HepG2 (cell line): ENCODE data around the gene C16orf89. TPM values are rescaled to one million over a fixed set of nuclear protein-coding genes. Genes with fewer than 3 reads are reported as not detected.

ENCODE experiments used
- BCL3 ChIP-seq: sonication (generic); formaldehyde crosslinking; IDR thresholded peaks from 2 replicates; pipeline ENCODE4 v1.5.1; 2020; ENCODE audit warnings: mild to moderate bottlenecking, missing genetic modification reagents, moderate library complexity
- ELF3 ChIP-seq: IDR thresholded peaks from 2 replicates; pipeline ENCODE4 v1.6.1; 2016; ENCODE audit warnings: missing genetic modification reagents, missing compliant biosample characterization
- FOXM1 ChIP-seq: sonication (generic); formaldehyde crosslinking; IDR thresholded peaks from 2 replicates; pipeline ENCODE4 v1.5.0; 2020; ENCODE audit warnings: missing genetic modification reagents
- KLF13 ChIP-seq: sonication (generic); formaldehyde crosslinking; IDR thresholded peaks from 2 replicates; pipeline ENCODE4 v1.4.0; 2020; ENCODE audit warnings: mild to moderate bottlenecking, missing genetic modification reagents
- MED1 ChIP-seq: sonication (generic); formaldehyde crosslinking; IDR thresholded peaks from 2 replicates; pipeline ENCODE4 v1.4.0; 2020; ENCODE audit warnings: missing genetic modification reagents
- MYNN ChIP-seq: sonication (generic); formaldehyde crosslinking; IDR thresholded peaks from 2 replicates; pipeline ENCODE4 v1.4.0; 2020; ENCODE audit warnings: mild to moderate bottlenecking, low read depth, missing genetic modification reagents
- NPAS2 ChIP-seq: sonication (generic); formaldehyde crosslinking; IDR thresholded peaks from 2 replicates; pipeline ENCODE4 v1.8.0; 2022; ENCODE audit warnings: mild to moderate bottlenecking, missing genetic modification reagents, borderline replicate concordance
- PRPF4 ChIP-seq: fragments of 200-400 bp; formaldehyde crosslinking; IDR thresholded peaks from 2 replicates; pipeline ENCODE4 v1.6.1; 2016; ENCODE audit warnings: low read length, low read depth; ENCODE audit not compliant: poor library complexity, severe bottlenecking
- RBM22 ChIP-seq: fragments of 200-400 bp; formaldehyde crosslinking; optimal IDR thresholded peaks from 2 replicates; pipeline ENCODE3; 2017; ENCODE audit warnings: mild to moderate bottlenecking, low read length, moderate library complexity
- SMAD9 ChIP-seq: sonication (generic); formaldehyde crosslinking; IDR thresholded peaks from 2 replicates; pipeline ENCODE4 v1.5.1; 2020; ENCODE audit warnings: mild to moderate bottlenecking, missing genetic modification reagents
- SRY ChIP-seq: sonication (generic); formaldehyde crosslinking; IDR thresholded peaks from 2 replicates; pipeline ENCODE4 v1.8.0; 2022; ENCODE audit warnings: mild to moderate bottlenecking, missing genetic modification reagents
- TRIM24 ChIP-seq: sonication (generic); formaldehyde crosslinking; IDR thresholded peaks from 2 replicates; pipeline ENCODE4 v1.8.0; 2022; ENCODE audit warnings: mild to moderate bottlenecking, missing genetic modification reagents
- ZBTB42 ChIP-seq: sonication (generic); formaldehyde crosslinking; IDR thresholded peaks from 2 replicates; pipeline ENCODE4 v1.5.0; 2020; ENCODE audit warnings: mild to moderate bottlenecking, missing genetic modification reagents
- ZMYM4 ChIP-seq: sonication (generic); formaldehyde crosslinking; IDR thresholded peaks from 2 replicates; pipeline ENCODE4 v1.8.1; 2023; ENCODE audit warnings: mild to moderate bottlenecking, missing genetic modification reagents
- ZNF136 ChIP-seq: sonication (generic); formaldehyde crosslinking; IDR thresholded peaks from 2 replicates; pipeline ENCODE4 v1.8.1; 2022; ENCODE audit warnings: low read depth, mild to moderate bottlenecking, moderate library complexity, missing genetic modification reagents
- ZNF337 ChIP-seq: sonication (generic); formaldehyde crosslinking; IDR thresholded peaks from 2 replicates; pipeline ENCODE4 v1.5.1; 2020; ENCODE audit warnings: missing genetic modification reagents, low read depth, mild to moderate bottlenecking, borderline replicate concordance
- ZNF367 ChIP-seq: sonication (generic); formaldehyde crosslinking; IDR thresholded peaks from 2 replicates; pipeline ENCODE4 v1.4.0; 2020; ENCODE audit warnings: missing genetic modification reagents, borderline replicate concordance
- ZNF615 ChIP-seq: sonication (generic); formaldehyde crosslinking; IDR thresholded peaks from 2 replicates; pipeline ENCODE4 v1.5.0; 2020; ENCODE audit warnings: mild to moderate bottlenecking, missing genetic modification reagents, borderline replicate concordance
- ZNF644 ChIP-seq: IDR thresholded peaks from 2 replicates; pipeline ENCODE4 v1.6.1; 2016; ENCODE audit warnings: low read depth
- ZUFSP ChIP-seq: sonication (generic); formaldehyde crosslinking; IDR thresholded peaks from 2 replicates; pipeline ENCODE4 v1.9.0; 2021; ENCODE audit warnings: missing genetic modification reagents, mild to moderate bottlenecking, borderline replicate concordance
- polyA plus RNA-seq, 8 experiments: library from polyadenylated mRNA; depleted of rRNA in 3 of 8; stranded (reverse) in 7 of 8; unstranded in 1 of 8; fragments of >200 nt; fragmentation: Illumina TruSeq in 4 of 8; extraction: Trizol in 4 of 8; gene quantifications; 2 replicates each; pipeline versions ENCODE4 v1.2.1 to v1.2.3, GENCODE V29; 2011 to 2016; ENCODE audit warnings: low read depth in 4 of 8, missing spikeins in 1 of 8, mixed read lengths in 1 of 8; ENCODE audit not compliant: insufficient read depth in 1 of 8
- total RNA-seq, 5 experiments: library from RNA; depleted of rRNA; stranded (reverse); fragments of >200 nt; fragmentation: Illumina TruSeq; extraction: Trizol; gene quantifications; 2 replicates each; pipeline ENCODE4 v1.2.3, GENCODE V29; 2016; ENCODE audit warnings: low read depth in 1 of 5
- TF ChIP-seq, protein P1 (sequence below): sonication (generic); formaldehyde crosslinking; IDR thresholded peaks from 2 replicates; pipeline ENCODE4 v1.8.1; 2022; ENCODE audit warnings: low read depth, mild to moderate bottlenecking, missing genetic modification reagents
- TF ChIP-seq, protein P2 (sequence below): sonication (generic); formaldehyde crosslinking; IDR thresholded peaks from 2 replicates; pipeline ENCODE4 v1.5.0; 2020; ENCODE audit warnings: missing genetic modification reagents
- TF ChIP-seq, protein P3 (sequence below): fragments of 450-650 bp; IDR thresholded peaks from 2 replicates; pipeline ENCODE4 v1.6.1; 2017

Gene C16orf89
- total and polyA plus RNA-seq, 2 of the 13 experiments (the other 11 are each of a cell fraction or from before 2014, with no cell fraction given) = 1.9 to 3.4 TPM

- TF ChIP-seq, protein P1, sequence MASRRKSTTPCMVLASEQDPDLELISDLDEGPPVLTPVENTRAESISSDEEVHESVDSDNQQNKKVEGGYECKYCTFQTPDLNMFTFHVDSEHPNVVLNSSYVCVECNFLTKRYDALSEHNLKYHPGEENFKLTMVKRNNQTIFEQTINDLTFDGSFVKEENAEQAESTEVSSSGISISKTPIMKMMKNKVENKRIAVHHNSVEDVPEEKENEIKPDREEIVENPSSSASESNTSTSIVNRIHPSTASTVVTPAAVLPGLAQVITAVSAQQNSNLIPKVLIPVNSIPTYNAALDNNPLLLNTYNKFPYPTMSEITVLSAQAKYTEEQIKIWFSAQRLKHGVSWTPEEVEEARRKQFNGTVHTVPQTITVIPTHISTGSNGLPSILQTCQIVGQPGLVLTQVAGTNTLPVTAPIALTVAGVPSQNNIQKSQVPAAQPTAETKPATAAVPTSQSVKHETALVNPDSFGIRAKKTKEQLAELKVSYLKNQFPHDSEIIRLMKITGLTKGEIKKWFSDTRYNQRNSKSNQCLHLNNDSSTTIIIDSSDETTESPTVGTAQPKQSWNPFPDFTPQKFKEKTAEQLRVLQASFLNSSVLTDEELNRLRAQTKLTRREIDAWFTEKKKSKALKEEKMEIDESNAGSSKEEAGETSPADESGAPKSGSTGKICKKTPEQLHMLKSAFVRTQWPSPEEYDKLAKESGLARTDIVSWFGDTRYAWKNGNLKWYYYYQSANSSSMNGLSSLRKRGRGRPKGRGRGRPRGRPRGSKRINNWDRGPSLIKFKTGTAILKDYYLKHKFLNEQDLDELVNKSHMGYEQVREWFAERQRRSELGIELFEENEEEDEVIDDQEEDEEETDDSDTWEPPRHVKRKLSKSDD (CRISPR knock-in tag) = no peak
- TF ChIP-seq, protein P2, sequence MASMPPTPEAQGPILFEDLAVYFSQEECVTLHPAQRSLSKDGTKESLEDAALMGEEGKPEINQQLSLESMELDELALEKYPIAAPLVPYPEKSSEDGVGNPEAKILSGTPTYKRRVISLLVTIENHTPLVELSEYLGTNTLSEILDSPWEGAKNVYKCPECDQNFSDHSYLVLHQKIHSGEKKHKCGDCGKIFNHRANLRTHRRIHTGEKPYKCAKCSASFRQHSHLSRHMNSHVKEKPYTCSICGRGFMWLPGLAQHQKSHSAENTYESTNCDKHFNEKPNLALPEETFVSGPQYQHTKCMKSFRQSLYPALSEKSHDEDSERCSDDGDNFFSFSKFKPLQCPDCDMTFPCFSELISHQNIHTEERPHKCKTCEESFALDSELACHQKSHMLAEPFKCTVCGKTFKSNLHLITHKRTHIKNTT (CRISPR knock-in tag) = no peak
- no peak for TF ChIP-seq RBM22
- TF ChIP-seq ZUFSP (CRISPR knock-in tag) = no peak
- no peak for TF ChIP-seq TRIM24 (CRISPR knock-in tag)
- no peak for TF ChIP-seq ZNF615
- TF ChIP-seq MED1 (CRISPR knock-in tag) = peak; percentile 51; the same call in 1 of the 2 replicates
- no peak for TF ChIP-seq ZBTB42 (CRISPR knock-in tag)
- TF ChIP-seq ZNF136 = no peak
- peak; percentile 37; the same call in 1 of the 2 replicates for TF ChIP-seq ELF3 (CRISPR knock-in tag)
- no peak for TF ChIP-seq BCL3
- no peak for TF ChIP-seq NPAS2 (CRISPR knock-in tag)
- TF ChIP-seq KLF13 (CRISPR knock-in tag) = no peak
- no peak for TF ChIP-seq SRY (CRISPR knock-in tag)
- no peak for TF ChIP-seq MYNN (CRISPR knock-in tag)
- TF ChIP-seq SMAD9 (CRISPR knock-in tag) = no peak
- TF ChIP-seq ZNF337 (CRISPR knock-in tag) = no peak
- TF ChIP-seq ZMYM4 (CRISPR knock-in tag) = 0 out of 2 replicates have a peak, but pooled peaks have one; percentile 23
- TF ChIP-seq ZNF644 = no peak
- TF ChIP-seq PRPF4 = no peak
- TF ChIP-seq, protein P3, sequence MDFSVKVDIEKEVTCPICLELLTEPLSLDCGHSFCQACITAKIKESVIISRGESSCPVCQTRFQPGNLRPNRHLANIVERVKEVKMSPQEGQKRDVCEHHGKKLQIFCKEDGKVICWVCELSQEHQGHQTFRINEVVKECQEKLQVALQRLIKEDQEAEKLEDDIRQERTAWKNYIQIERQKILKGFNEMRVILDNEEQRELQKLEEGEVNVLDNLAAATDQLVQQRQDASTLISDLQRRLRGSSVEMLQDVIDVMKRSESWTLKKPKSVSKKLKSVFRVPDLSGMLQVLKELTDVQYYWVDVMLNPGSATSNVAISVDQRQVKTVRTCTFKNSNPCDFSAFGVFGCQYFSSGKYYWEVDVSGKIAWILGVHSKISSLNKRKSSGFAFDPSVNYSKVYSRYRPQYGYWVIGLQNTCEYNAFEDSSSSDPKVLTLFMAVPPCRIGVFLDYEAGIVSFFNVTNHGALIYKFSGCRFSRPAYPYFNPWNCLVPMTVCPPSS = no peak
- TF ChIP-seq FOXM1 (CRISPR knock-in tag) = no peak
- TF ChIP-seq ZNF367 (CRISPR knock-in tag) = no peak
Measured at GRCh38 chr16:5042574-5043171, 23.1 kb downstream of the C16orf89 start (continued).
